K562 treated with DMSO at 1 percent for 12 hours (cell line): ENCODE data around the gene TBC1D3G. TPM values are rescaled to one million over a fixed set of nuclear protein-coding genes. Genes with fewer than 3 reads are reported as not detected.

Experiments used
- total RNA-seq: library from RNA; unstranded; fragments of 300-600 nt; gene quantifications from 2 replicates; pipeline ENCODE4 v1.2.3, GENCODE V29; 2022; ENCODE audit not compliant: insufficient read depth

The TBC1D3G gene
- total RNA-seq: not detected in 2 replicates

GRCh38 chr17:36323584-36323983 lies at the start of gene TBC1D3G:
Gene TBC1D3G, plus strand, starts transcription at chr17:36323884. Its CDS starts 1,528 bp downstream, at chr17:36325412.

Other genes starting within 250 kb of the TBC1D3G start
- gene CCL3, start 233.7 kb upstream of the TBC1D3G start, total RNA-seq: not detected in 2 replicates
- gene CCL4, start 220.1 kb upstream of the TBC1D3G start, total RNA-seq: not detected in 2 replicates
- not detected in 2 replicates for gene TBC1D3B, start 147.2 kb upstream of the TBC1D3G start, total RNA-seq
- not detected in 2 replicates for gene CCL3L1, start 127.1 kb upstream of the TBC1D3G start, total RNA-seq
- not detected in 2 replicates for gene CCL4L2, start 112.8 kb upstream of the TBC1D3G start, total RNA-seq
- not detected in 2 replicates for gene TBC1D3I, start 59.3 kb upstream of the TBC1D3G start, total RNA-seq
- gene TBC1D3H, start 64.6 kb downstream of the TBC1D3G start, total RNA-seq: not detected in 2 replicates
- gene ZNHIT3, start 162.8 kb downstream of the TBC1D3G start, total RNA-seq: 71.6 and 72.1 TPM in 2 replicates
- 42.6 and 75.8 TPM in 2 replicates for gene MYO19, start 211.0 kb downstream of the TBC1D3G start, total RNA-seq
- 4.2 and 11.7 TPM in 2 replicates for gene PIGW, start 211.1 kb downstream of the TBC1D3G start, total RNA-seq
- gene GGNBP2, start 221.0 kb downstream of the TBC1D3G start, total RNA-seq: 39.6 and 67.7 TPM in 2 replicates